Smooth muscle cell of bladder (primary cell): ENCODE measurements around the gene SCTR. TPM values are rescaled to one million over a fixed set of nuclear protein-coding genes. Genes with fewer than 3 reads are reported as not detected.

Experiments used
- total RNA-seq: library from RNA; depleted of rRNA; stranded (reverse); fragments of >200 nt; gene quantifications from 2 replicates; pipeline ENCODE4 v1.2.3, GENCODE V29; 2014

The SCTR gene
- not detected in 2 replicates for total RNA-seq

GRCh38 chr2:119523952-119524694 is at the start of gene SCTR:
Gene SCTR, minus strand, starts transcription at chr2:119524483. Its CDS starts 257 bp downstream, at chr2:119524226.

DNA sequence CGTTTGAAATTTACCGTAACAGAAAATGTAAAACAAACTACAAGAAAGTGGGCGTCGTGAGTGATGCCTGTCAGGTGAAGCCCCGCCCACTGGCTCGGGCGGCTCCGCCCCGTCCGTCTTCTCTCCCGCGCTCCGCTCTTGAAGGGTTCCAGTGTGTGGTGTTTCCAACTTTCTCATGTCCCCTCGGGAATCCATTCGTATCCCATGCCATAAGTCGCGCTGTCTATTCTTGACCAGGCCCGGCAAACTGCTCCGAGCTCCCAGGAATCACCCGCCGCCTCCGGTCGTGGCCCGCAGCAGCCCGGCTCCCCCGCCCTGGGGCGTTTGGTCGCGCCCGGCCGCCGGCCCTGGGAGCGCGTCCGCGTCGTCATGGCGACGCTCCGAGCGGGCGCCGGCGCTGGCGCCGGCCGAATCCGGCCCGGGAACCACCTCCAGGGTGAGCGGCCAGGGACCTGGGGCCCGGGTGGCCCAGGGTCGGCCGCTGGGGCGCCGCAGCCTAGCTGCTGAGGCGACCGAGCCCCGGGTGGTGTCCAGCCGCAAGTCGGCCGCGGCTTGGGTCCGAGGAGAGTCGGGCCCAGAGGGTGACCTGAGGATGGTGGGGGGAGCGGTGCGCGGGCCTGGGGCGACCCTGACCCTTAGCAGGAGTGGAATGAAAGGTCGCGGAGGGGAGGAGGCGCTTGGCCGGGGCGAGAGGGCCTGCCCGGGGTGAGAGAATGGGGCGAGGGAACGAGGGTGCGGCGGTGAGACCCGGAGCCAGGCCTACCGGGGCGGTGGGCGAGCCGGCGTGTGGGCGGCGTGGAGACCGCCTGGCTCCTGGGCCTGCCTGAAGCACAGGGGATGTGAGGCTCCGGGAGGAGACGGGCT is 20.0 kb upstream of the SCTR start, which contains the start of gene CFAP221:
TSS of gene CFAP221 (plus strand) at position 375 of the 864 bp plus-strand sequence. CDS start 1,683 bp downstream, outside the sequence.

GRCh38 chr2:119431155-119431975 is 92.9 kb downstream of the SCTR start, which contains the start of gene TMEM37:
Gene TMEM37, plus strand, starts transcription at chr2:119431854. Its CDS starts 50 bp downstream, at chr2:119431904.

Other genes with a start within 250 kb of the SCTR start
- gene C2orf76, start 157.6 kb downstream of the SCTR start, total RNA-seq = 12.2 and 14.6 TPM in 2 replicates
- gene DBI, start 157.5 kb downstream of the SCTR start, total RNA-seq = 107 and 150 TPM in 2 replicates
- gene TMEM37, start 92.6 kb downstream of the SCTR start, total RNA-seq = 0.37 and 0.57 TPM in 2 replicates
- gene CFAP221, start 20.0 kb upstream of the SCTR start, total RNA-seq = not detected in 2 replicates
- gene TMEM177, start 154.7 kb upstream of the SCTR start, total RNA-seq = 5.1 and 5.3 TPM in 2 replicates
- 25.0 and 27.6 TPM in 2 replicates for gene PTPN4, start 235.4 kb upstream of the SCTR start, total RNA-seq